ENCODE results near the gene DCLRE1A.

DNA sequence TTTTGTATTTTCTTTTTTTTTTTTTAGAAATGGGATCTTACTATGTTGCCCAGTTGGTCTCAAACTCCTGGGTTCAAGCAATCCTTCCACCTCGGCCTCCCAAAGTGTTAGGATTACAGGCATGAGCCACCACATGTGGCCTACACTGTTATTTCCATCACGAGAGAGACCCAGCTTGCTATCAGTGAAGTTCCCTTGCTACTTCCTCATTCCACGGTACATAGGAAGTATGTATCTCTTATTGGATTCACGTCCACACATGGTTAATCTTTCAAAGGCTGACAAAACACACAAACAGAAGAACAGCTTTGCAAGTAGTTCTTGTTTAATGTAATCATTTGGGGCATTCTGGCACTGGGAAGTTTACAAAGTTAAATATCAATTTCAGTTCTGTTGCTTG lies 50.9 kb downstream of the DCLRE1A start:
- TF ChIP-seq EZH2phosphoT487 (IDR thresholded peaks at IDR 0.05; ENCODE audit: borderline replicate concordance, low read depth, low read length): no peak
- TF ChIP-seq, protein P1, sequence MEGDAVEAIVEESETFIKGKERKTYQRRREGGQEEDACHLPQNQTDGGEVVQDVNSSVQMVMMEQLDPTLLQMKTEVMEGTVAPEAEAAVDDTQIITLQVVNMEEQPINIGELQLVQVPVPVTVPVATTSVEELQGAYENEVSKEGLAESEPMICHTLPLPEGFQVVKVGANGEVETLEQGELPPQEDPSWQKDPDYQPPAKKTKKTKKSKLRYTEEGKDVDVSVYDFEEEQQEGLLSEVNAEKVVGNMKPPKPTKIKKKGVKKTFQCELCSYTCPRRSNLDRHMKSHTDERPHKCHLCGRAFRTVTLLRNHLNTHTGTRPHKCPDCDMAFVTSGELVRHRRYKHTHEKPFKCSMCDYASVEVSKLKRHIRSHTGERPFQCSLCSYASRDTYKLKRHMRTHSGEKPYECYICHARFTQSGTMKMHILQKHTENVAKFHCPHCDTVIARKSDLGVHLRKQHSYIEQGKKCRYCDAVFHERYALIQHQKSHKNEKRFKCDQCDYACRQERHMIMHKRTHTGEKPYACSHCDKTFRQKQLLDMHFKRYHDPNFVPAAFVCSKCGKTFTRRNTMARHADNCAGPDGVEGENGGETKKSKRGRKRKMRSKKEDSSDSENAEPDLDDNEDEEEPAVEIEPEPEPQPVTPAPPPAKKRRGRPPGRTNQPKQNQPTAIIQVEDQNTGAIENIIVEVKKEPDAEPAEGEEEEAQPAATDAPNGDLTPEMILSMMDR (conservative IDR thresholded peaks at IDR 0.05; ENCODE audit: low read length): no peak

All from OCI-LY7 (cell line).